ENCODE data around the gene MGA.

GRCh38 chr15:41630616-41631217, 29.5 kb upstream of the MGA start:
- no peak for TF ChIP-seq POLR2A (IDR thresholded peaks at IDR 0.05; ENCODE audit: low read depth, low read length)
- no peak for TF ChIP-seq CTCF (IDR thresholded peaks at IDR 0.05; ENCODE audit: extremely low read depth in 1 of 2, insufficient read depth in 1 of 2, low read depth in 1 of 2, low read length in 2 of 2)
- TF ChIP-seq MAX (IDR thresholded peaks at IDR 0.05; ENCODE audit: insufficient read depth, insufficient read length), result no peak
- TF ChIP-seq POLR2AphosphoS5 (IDR thresholded peaks at IDR 0.05; ENCODE audit: insufficient read depth, low read depth, low read length), result no peak
- TF ChIP-seq GATA2 (IDR thresholded peaks at IDR 0.05; ENCODE audit: insufficient read depth, insufficient read length, low read depth, low read length), result no peak
- no peak for TF ChIP-seq MYC (IDR thresholded peaks at IDR 0.05; ENCODE audit: low read depth, low read length)
- TF ChIP-seq EZH2 (IDR thresholded peaks at IDR 0.05; ENCODE audit: borderline replicate concordance, low read depth, low read length, severe bottlenecking), result no peak
- TF ChIP-seq FOS (IDR thresholded peaks at IDR 0.05; ENCODE audit: borderline replicate concordance, insufficient read depth, low read length), result no peak
- no peak for TF ChIP-seq JUN (IDR thresholded peaks at IDR 0.05; ENCODE audit: borderline replicate concordance, insufficient read depth, insufficient read length, low read depth)

Data from endothelial cell of umbilical vein (primary cell).